ENCODE data around the gene CES1. TPM values are rescaled to one million over a fixed set of nuclear protein-coding genes. Genes with fewer than 3 reads are reported as not detected.
"Not testable (repeated sequence)": the region's sequence is repeated elsewhere in the genome, so short reads cannot be mapped to it uniquely, and the experiment has no call there.

The CES1 gene
- total RNA-seq, 2 experiments from 2014 or later = not detected

DNA sequence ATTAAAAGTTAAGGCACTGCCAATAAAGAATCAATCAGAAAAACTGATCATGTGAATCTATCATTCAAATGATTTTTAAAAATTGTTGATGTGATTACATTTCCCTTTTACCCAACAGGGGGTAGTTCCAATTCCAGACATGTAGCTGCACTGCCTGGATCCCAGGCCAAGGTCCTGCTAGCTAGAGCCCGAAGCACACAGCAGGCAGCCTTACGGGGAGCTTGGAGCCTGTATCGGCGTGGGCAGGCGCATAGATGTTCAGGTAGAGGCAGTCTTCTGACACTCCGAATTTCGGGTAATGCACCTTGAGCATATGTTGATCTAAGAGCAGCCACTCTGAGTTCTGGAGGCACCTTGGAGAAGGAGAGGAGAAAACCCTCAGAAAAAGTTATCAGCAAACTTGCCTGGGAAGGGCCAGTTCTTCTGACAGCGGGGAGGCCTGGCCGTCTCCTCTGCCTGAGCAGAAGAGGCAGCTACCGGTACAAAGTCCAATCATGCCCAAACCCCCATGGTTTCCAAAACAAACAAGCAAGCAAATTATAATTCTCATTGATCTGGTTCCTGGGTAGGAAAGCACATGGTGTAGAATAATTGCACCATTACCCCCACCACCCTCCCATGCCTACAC is 38.6 kb upstream of the CES1 start:
- ATAC-seq = no peak
- Mint-ChIP-seq H3K27me3 (peaks cover 5% of the 10 kb centered on the region), H3K36me3 (ENCODE audit: low read depth) (no peaks in the 10 kb centered on the region), H3K4me3 (no peak overlapping the region), H3K9me3 (no peaks in the 10 kb centered on the region), H3K4me1 (ENCODE audit: low read depth) (no peaks in the 10 kb centered on the region), H3K27ac (no peak overlapping the region)
- intact Hi-C loops (cut with micrococcal nuclease) = no loop called here
- POLR2A ChIA-PET = no interaction called here
- DNase-seq = no peak
- CTCF ChIA-PET = no interaction called here
- TF ChIP-seq, protein P1, sequence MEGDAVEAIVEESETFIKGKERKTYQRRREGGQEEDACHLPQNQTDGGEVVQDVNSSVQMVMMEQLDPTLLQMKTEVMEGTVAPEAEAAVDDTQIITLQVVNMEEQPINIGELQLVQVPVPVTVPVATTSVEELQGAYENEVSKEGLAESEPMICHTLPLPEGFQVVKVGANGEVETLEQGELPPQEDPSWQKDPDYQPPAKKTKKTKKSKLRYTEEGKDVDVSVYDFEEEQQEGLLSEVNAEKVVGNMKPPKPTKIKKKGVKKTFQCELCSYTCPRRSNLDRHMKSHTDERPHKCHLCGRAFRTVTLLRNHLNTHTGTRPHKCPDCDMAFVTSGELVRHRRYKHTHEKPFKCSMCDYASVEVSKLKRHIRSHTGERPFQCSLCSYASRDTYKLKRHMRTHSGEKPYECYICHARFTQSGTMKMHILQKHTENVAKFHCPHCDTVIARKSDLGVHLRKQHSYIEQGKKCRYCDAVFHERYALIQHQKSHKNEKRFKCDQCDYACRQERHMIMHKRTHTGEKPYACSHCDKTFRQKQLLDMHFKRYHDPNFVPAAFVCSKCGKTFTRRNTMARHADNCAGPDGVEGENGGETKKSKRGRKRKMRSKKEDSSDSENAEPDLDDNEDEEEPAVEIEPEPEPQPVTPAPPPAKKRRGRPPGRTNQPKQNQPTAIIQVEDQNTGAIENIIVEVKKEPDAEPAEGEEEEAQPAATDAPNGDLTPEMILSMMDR (IDR thresholded peaks at IDR 0.05) = no peak

DNA sequence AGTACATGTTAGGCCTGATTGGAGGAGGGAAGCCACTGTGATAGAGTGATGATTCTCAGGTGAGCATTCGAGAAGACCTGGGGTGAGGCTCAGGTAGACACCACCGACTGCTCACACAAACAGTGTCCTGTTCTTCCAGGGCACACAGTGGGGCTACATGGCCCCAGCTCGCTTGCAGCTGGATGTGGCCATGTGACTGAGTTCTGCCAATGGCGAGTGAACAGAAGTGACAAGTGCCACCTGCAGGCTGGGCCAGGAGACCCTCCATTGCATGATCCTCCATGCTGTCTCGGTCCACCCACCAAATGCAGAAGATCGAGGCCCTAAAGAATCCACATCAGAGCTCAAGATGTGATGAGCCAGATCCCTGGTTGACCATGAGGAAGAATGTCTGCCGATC is 36.1 kb upstream of the CES1 start:
- Mint-ChIP-seq H3K27me3 (peaks cover 5% of the 10 kb centered on the region), H3K27ac (no peak overlapping the region), H3K4me3 (no peak overlapping the region), H3K9me3 (no peaks in the 10 kb centered on the region), H3K4me1 (ENCODE audit: low read depth) (no peaks in the 10 kb centered on the region), H3K36me3 (ENCODE audit: low read depth) (no peaks in the 10 kb centered on the region)
- no peak for ATAC-seq
- no peak for DNase-seq
- intact Hi-C loops (cut with micrococcal nuclease) = no loop called here
- ChIA-PET POLR2A (no interaction called here), CTCF (no interaction called here)
- TF ChIP-seq, protein P1 (IDR thresholded peaks at IDR 0.05) = no peak

DNA sequence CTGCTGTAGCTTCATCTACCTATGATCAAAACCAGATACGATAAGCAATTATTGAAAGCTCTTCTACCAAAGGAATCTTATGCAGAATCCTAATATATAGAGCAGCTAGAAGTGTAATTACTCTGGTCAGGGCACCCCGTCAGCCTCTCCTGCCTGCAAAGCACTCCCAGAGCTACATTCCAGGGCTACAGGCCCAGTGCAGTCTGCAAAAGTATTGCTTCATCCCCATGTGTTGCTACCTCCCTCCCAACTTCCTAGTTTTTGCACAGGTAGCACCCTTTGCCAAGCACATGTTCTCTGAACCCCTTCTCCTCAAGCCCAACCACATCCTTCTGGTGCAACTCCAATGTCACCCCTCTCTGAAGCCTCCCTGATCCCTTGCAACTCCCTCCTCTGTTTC is 35.2 kb upstream of the CES1 start:
- ATAC-seq = no peak
- Mint-ChIP-seq H3K4me1 (ENCODE audit: low read depth) (no peaks in the 10 kb centered on the region), H3K36me3 (ENCODE audit: low read depth) (no peaks in the 10 kb centered on the region), H3K27me3 (peaks cover 5% of the 10 kb centered on the region), H3K27ac (no peak overlapping the region), H3K4me3 (no peak overlapping the region), H3K9me3 (no peaks in the 10 kb centered on the region)
- TF ChIP-seq, protein P1 (IDR thresholded peaks at IDR 0.05) = no peak
- intact Hi-C loops (cut with micrococcal nuclease) = no loop called here
- DNase-seq = no peak
- ChIA-PET CTCF (no interaction called here), POLR2A (no interaction called here)

DNA sequence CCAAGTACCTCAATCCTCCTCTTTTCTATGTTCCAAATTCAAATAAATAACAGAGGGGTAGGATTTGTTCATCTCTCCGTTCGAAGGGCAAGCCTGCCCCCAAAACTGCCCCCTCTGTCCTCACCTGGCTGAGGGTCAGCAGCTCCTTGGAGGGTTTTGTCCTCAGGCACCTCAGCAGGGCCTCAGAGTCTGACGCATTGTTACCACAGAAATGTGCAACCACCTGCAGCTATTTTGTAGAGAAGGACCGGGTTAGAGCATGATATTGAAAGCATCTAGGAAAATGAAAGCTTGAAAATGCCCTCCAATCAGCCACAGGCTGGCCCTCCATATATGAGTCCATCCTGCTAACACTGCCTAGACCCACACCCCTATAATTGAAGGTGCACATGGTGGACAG is 28.4 kb upstream of the CES1 start:
- intact Hi-C loops (cut with micrococcal nuclease) = no loop called here
- no peak for ATAC-seq
- CTCF ChIA-PET = no interaction called here

DNA sequence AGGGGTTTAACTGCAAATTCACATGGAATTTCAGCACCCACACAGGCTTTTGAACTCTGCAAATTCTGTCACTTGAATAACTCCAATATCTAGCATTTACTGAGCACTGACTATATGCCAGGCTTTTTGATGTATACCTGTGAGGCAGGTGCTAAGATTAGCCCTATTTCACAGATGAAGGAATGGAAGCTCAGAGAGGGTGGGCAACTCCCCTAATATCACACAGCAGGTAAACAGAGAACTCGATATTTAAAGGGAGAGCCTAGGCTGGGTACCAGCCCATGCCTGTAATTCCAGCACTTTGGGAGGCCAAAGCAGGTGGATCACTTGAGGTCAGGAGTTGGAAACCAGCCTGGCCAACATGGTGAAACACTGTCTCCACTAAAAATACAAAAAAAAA is 24.8 kb upstream of the CES1 start:
- H3K4me1 Mint-ChIP-seq (ENCODE audit: low read depth); ATAC-seq: not testable (repeated sequence)
- CTCF ChIA-PET = interaction anchor here (1.6 kb wide), 1 partner anchor 15 kb away, joined by 5 read pairs; no protein-coding TSS in a partner anchor

More for the DNA sequence above, 28.4 kb upstream of the CES1 start:
- no peak for DNase-seq
- H3K4me1 Mint-ChIP-seq (ENCODE audit: low read depth) = no peaks in the 10 kb centered on the region
- H3K27me3 Mint-ChIP-seq = peaks cover 2% of the 10 kb centered on the region
- H3K9me3 Mint-ChIP-seq = no peaks in the 10 kb centered on the region
- H3K27ac Mint-ChIP-seq = no peak overlapping the region
- POLR2A ChIA-PET = no interaction called here
- H3K36me3 Mint-ChIP-seq (ENCODE audit: low read depth) = no peaks in the 10 kb centered on the region
- TF ChIP-seq, protein P1 (IDR thresholded peaks at IDR 0.05) = no peak
- H3K4me3 Mint-ChIP-seq = no peak overlapping the region

More for the DNA sequence above, 24.8 kb upstream of the CES1 start:
- DNase-seq; H3K27me3 Mint-ChIP-seq; H3K27ac Mint-ChIP-seq; H3K4me3 Mint-ChIP-seq; H3K36me3 Mint-ChIP-seq (ENCODE audit: low read depth); intact Hi-C loops (cut with micrococcal nuclease); POLR2A ChIA-PET; H3K9me3 Mint-ChIP-seq: not testable (repeated sequence)
